ENCODE data around the gene TUNAR. TPM values are rescaled to one million over a fixed set of nuclear protein-coding genes. Genes with fewer than 3 reads are reported as not detected.

The TUNAR gene
- total RNA-seq, 1 experiment from 2014 or later = not detected

DNA sequence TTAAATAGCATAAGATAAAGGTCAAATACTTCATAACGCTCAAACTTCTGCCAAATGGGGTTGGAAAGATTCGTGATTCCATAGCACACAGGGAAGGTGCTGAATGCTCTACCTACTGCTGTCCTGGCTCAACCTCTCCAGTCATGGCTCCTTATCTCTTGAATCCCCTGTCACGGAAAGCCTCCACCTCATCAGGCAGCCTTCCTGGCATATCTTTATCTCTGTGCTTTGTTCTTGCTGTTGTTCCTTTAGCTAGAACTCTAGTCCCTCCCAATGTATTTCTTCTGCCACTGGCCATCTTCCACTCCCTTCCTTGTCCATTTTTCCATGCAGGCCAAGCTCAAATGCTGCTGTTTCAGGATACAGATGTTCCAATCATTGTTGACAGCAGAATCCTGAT, 26.9 kb upstream of the TUNAR start:
- no peak overlapping the region for H3K4me3 ChIP-seq (ENCODE audit: low read depth, low read length, poor library complexity, severe bottlenecking)
- intact Hi-C loops (cut with micrococcal nuclease; ENCODE audit: unreplicated experiment) = no loop called here
- H3K36me3 ChIP-seq (ENCODE audit: insufficient read depth, low read length, poor library complexity, severe bottlenecking) = no peaks in the 10 kb centered on the region
- H3K27ac ChIP-seq (ENCODE audit: low read depth, low read length, poor library complexity, severe bottlenecking) = no peak overlapping the region
- peaks cover 77% of the 10 kb centered on the region for H3K27me3 ChIP-seq (replicated peaks; ENCODE audit: insufficient read depth, low read depth, low read length, poor library complexity)
- POLR2A ChIA-PET (ENCODE audit: low non-redundant PET) = no interaction called here
- DNase-seq (ENCODE audit: low spot score) = no peak
- CTCF ChIA-PET = no interaction called here
- no peaks in the 10 kb centered on the region for H3K9me3 ChIP-seq (ENCODE audit: low read depth, low read length, poor library complexity, severe bottlenecking)
- no TSS peak for BruUV-seq (replicated peaks)
- H3K4me1 ChIP-seq (ENCODE audit: insufficient read depth, low read length, poor library complexity, severe bottlenecking) = no peaks in the 10 kb centered on the region
- TF ChIP-seq, protein P1, sequence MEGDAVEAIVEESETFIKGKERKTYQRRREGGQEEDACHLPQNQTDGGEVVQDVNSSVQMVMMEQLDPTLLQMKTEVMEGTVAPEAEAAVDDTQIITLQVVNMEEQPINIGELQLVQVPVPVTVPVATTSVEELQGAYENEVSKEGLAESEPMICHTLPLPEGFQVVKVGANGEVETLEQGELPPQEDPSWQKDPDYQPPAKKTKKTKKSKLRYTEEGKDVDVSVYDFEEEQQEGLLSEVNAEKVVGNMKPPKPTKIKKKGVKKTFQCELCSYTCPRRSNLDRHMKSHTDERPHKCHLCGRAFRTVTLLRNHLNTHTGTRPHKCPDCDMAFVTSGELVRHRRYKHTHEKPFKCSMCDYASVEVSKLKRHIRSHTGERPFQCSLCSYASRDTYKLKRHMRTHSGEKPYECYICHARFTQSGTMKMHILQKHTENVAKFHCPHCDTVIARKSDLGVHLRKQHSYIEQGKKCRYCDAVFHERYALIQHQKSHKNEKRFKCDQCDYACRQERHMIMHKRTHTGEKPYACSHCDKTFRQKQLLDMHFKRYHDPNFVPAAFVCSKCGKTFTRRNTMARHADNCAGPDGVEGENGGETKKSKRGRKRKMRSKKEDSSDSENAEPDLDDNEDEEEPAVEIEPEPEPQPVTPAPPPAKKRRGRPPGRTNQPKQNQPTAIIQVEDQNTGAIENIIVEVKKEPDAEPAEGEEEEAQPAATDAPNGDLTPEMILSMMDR (conservative IDR thresholded peaks at IDR 0.05; ENCODE audit: low read depth, low read length) = no peak
- TF ChIP-seq EZH2 (IDR thresholded peaks at IDR 0.05; ENCODE audit: borderline replicate concordance, low read depth, low read length, poor library complexity, severe bottlenecking) = no peak

- no peak overlapping the region for H3K27ac ChIP-seq (ENCODE audit: low read depth, low read length, poor library complexity, severe bottlenecking)
- H3K36me3 ChIP-seq (ENCODE audit: insufficient read depth, low read length, poor library complexity, severe bottlenecking) = no peaks in the 10 kb centered on the region
- H3K4me3 ChIP-seq (ENCODE audit: low read depth, low read length, poor library complexity, severe bottlenecking) = no peak overlapping the region
- no peaks in the 10 kb centered on the region for H3K4me1 ChIP-seq (ENCODE audit: insufficient read depth, low read length, poor library complexity, severe bottlenecking)
- no peak for DNase-seq (ENCODE audit: low spot score)
- CTCF ChIA-PET = no interaction called here
- intact Hi-C loops (cut with micrococcal nuclease; ENCODE audit: unreplicated experiment) = no loop called here
- H3K9me3 ChIP-seq (ENCODE audit: low read depth, low read length, poor library complexity, severe bottlenecking) = no peaks in the 10 kb centered on the region
- TF ChIP-seq EZH2 (IDR thresholded peaks at IDR 0.05; ENCODE audit: borderline replicate concordance, low read depth, low read length, poor library complexity, severe bottlenecking) = no peak
- TF ChIP-seq, protein P1 (conservative IDR thresholded peaks at IDR 0.05; ENCODE audit: low read depth, low read length) = no peak
- H3K27me3 ChIP-seq (replicated peaks; ENCODE audit: insufficient read depth, low read depth, low read length, poor library complexity) = peaks cover 82% of the 10 kb centered on the region
- POLR2A ChIA-PET (ENCODE audit: low non-redundant PET) = no interaction called here
- BruUV-seq (replicated peaks) = no TSS peak
Measured at GRCh38 chr14:95850429-95850828, 26.2 kb upstream of the TUNAR start.

DNA sequence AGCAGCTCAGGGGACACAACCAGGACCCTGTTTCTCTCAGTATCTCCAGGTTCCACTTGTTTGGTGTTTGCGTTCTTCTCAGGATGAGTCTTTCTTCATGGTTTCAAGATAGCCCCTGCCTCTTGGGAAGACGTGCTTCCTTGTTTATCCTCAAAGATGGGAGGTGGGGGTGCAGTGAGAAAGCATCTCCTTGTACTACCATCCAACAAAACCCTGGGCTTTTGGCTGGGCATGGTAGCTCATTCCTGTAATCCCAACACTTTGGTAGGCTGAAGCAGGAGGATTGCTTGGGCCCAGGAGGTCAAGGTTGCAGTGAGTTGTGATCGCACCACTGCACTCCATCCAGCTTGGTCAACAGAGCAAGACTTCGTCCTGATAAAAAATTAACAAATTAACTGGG, 21.0 kb upstream of the TUNAR start:
- no peak overlapping the region for H3K4me3 ChIP-seq (ENCODE audit: low read depth, low read length, poor library complexity, severe bottlenecking)
- ChIA-PET CTCF (no interaction called here), POLR2A (ENCODE audit: low non-redundant PET) (no interaction called here)
- H3K36me3 ChIP-seq (ENCODE audit: insufficient read depth, low read length, poor library complexity, severe bottlenecking) = no peaks in the 10 kb centered on the region
- intact Hi-C loops (cut with micrococcal nuclease; ENCODE audit: unreplicated experiment) = no loop called here
- no TSS peak for BruUV-seq (replicated peaks)
- H3K27ac ChIP-seq (ENCODE audit: low read depth, low read length, poor library complexity, severe bottlenecking) = no peak overlapping the region
- no peaks in the 10 kb centered on the region for H3K4me1 ChIP-seq (ENCODE audit: insufficient read depth, low read length, poor library complexity, severe bottlenecking)
- TF ChIP-seq, protein P1 (conservative IDR thresholded peaks at IDR 0.05; ENCODE audit: low read depth, low read length) = no peak
- TF ChIP-seq EZH2 (IDR thresholded peaks at IDR 0.05; ENCODE audit: borderline replicate concordance, low read depth, low read length, poor library complexity, severe bottlenecking) = no peak
- no peaks in the 10 kb centered on the region for H3K9me3 ChIP-seq (ENCODE audit: low read depth, low read length, poor library complexity, severe bottlenecking)
- DNase-seq (ENCODE audit: low spot score) = no peak
- peaks cover 85% of the 10 kb centered on the region for H3K27me3 ChIP-seq (replicated peaks; ENCODE audit: insufficient read depth, low read depth, low read length, poor library complexity)

Data from A673 (cell line).